ENCODE results near the gene GRAMD1C.
"Not testable (repeated sequence)": the region's sequence is repeated elsewhere in the genome, so short reads cannot be mapped to it uniquely, and the experiment has no call there.

The GRAMD1C gene

DNA sequence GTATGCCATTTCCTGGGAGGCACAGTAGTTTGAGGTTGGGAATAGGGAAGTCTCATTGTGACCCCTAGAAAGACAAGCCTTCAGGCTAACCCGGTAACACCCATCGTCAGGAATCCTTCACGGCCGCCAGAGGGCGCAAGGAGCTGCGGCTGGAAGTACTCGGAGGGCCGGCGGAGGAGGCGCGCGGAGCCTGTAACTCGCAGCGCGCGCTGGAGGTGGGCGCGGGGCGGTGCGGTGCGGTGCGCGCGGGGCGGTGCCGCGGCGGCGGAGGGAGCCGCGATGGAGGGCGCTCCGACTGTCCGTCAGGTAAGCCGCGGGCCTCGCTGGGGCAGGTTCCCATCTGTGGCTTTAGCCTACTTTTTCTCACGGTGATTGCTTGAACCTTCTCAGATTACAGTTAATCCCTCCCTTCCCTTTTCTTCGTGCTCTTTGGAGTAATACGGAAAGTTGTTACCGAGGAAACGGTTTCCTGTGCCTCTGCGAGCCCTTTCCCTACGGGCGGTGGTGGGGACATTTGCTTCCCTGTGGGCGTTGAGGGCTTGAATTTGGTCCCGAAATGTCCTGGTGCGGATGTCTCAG, at the start of gene GRAMD1C:
Gene GRAMD1C, plus strand, starts transcription at position 158 of the 579 bp plus-strand sequence. Its CDS starts 122 bp downstream, at position 280.
- DNase-seq (ENCODE audit: low read depth, low spot score), result peak; percentile 67

DNA sequence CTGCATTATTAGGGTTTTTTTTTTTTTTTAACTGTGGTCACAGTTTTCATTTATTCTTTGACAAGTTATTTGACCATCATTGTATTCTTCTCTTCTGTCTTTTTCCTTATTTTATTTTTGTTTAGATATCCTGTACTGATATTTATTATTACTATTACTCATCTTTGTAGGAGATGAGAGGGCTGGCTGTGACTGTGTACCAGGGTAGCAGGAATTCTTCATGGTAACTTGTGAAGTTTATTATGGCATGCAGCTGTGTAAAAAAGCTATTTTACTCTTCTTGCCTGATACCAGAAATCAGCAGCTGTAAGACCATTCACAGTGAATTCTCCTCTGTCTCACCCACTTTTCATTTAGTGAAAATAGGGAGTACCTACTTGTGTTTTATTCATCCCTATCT, 47.2 kb upstream of the GRAMD1C start:
- DNase-seq (ENCODE audit: low read depth, low spot score), result no peak

DNA sequence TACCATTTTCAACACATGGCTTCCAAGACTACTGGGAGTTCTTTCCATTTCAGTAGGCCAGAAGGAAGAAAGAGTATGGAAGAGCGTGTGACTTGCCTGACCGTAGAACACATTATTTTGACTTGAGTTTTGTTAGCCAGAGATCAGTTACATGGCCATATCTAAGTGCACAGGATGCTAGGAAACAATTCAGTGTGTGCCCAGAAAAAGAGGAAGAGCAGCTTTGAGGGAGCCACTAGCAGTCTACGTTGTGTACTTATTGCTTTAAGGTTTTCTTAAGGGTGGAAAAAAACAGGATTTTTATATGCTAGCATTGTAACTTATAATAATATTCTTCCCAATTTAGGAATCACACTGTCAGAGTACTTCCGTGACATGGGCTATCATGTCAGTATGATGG, 44.1 kb upstream of the GRAMD1C start:
- no peak for DNase-seq (ENCODE audit: low read depth, low spot score)

DNA sequence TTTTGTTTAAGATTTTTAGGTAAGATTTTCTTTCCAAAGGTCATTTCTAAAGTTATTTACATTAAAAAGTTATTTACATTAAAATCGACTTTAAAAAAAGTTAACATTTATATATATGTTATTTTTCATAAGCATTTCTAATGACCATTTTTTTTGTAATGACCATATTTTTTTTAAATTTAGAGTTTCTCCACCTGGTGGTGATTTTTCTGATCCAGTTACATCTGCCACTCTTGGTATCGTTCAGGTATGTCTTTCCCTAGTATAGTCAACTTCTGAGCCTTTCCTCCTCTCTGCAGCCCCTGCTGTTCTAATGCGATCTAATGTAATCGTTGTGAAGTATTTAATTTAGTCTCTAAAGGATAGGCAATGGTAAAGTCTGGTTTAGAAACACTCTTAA, 42.9 kb upstream of the GRAMD1C start:
- no peak for DNase-seq (ENCODE audit: low read depth, low spot score)

DNA sequence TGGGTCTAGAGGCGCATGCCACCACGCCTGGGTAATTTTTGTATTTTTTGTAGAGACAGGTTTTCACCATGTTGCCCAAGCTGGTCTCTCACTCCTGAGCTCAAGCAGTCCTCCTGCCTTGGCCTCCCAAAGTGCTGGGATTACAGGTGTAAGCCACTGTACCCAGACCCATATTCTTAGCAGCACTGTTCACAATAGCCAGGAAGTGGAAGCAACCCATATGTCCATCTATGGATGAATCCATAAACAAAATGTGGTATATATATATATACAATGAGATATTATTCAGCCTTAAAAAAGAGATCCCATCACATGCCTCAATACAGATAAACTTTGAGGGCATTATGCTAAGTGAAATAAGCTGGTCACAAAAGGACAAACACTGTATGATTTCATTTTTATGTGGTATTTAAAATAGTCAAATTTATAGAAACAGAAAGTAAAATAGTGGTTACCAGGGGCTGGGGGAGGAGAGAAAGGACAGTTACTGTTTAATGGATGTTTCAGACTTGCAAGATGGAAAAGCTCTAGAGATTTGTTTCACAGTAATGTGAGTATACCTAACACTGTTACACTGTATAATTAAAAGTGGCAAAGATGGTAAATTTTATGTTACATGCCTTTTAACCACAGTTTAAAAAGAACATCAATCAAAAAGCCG, 35.7 kb upstream of the GRAMD1C start:
- DNase-seq (ENCODE audit: low read depth, low spot score), result no peak

DNA sequence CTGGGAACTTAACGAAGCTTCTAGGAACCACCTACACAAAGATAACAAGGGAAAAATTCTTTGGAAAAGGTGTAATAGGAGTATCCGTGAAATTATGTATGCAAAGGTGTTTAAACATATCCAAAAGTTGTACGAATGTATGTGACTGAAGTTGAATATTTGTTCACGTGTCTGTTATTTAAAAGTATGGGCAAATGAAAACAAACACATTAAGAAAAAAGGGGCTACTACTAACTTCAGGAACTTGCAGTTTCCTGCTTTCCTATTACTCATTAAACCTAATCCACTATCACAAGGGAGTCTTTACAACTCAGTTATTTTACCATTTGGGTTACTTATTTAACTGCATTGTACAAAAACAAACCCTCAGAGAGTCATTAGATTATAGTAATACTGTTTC, 33.9 kb upstream of the GRAMD1C start:
- DNase-seq (ENCODE audit: low read depth, low spot score), result no peak

DNA sequence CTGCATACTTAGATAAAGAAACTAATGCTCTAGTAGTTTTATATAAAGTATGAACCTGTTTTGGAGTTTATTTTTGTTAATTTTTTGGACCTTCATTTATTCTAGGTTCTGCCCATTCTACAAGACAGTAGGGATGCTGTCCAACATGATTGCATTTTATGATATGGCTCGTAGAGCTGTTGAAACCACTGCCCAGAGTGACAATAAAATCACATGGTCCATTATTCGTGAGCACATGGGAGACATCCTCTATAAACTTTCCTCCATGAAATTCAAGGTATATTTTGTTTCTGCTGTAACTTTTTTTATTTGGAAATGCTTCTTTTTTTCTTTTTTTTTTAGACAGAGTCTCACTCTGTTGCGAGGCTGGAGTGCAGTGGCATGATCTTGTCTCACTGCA, 33.3 kb upstream of the GRAMD1C start:
- no peak for DNase-seq (ENCODE audit: low read depth, low spot score)

DNA sequence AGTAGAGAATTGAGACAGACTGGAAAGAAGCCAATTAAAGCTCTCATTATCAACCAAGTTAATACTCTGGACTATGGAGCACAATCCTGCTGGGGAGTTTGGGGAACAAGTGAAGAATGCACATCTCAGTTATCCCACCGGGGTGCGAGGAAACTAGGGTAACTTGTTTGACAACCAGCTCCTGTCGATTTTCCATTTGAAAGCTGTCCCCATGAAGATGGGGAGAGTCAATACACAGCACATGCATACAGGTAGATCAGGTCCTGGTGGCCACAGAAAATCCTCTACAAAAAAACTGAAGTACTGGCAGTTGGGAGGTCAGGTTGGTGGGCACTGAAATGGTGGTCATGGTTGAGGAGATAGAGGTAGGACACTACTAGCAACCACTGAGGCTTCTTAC, 25.7 kb upstream of the GRAMD1C start:
- no peak for DNase-seq (ENCODE audit: low read depth, low spot score)

DNA sequence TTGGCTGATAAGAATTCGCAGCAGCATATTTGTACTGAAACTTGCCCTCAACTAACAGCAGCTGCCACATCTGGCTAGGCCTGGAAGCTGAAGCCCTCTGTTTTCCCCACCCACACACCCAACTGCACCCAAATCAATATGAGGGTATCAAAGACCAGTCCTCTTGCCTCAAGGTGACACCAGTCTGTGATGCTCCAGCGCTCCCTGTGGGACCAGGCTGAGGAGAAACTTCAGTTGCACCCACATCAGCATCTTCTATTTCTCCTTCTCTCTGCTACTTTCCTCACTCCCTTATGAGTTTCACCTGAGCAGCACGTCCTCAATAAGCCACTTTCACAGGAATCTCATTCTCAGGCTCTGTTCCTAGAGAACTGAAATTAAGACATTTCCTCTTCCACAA, 18.7 kb upstream of the GRAMD1C start:
- no peak for DNase-seq (ENCODE audit: low read depth, low spot score)

DNA sequence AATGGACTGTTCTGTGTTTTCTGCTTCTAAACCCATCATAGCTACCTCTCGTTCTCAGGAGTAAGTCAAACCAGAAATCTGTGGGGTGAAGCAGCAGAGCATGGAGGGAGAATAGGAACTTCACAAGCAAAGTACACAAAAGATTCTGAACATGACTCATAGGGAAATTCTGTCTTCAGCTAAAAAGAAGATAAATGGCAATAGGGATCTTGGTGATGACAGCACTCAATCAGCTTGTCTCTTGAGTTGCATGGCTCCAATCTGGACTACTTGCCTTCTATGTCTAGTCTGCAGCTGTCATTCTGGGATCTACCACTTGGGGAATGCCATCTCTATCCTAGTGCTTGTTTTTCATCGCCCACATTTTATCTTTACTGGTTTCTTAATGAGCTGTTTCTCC, 13.5 kb upstream of the GRAMD1C start:
- DNase-seq (ENCODE audit: low read depth, low spot score), result no peak

DNA sequence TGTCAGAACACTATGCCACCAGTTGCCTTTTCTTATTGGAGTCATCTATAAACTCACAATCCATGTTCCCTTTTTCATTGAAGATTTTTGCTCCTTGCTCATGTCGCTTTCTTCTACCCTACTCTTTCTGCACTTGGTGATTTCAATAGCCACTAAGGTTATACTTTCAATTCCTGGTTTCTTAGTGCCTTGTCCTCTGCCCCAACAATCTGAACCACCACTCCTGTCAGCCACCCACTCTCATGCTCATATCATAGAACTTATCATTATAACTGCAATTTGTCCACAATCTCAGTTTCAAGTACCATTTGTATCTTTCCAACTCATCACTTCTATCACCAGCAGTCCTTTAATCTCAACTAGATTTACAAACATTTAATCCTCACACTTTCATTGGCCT, 10.0 kb upstream of the GRAMD1C start:
- no peak for DNase-seq (ENCODE audit: low read depth, low spot score)

DNA sequence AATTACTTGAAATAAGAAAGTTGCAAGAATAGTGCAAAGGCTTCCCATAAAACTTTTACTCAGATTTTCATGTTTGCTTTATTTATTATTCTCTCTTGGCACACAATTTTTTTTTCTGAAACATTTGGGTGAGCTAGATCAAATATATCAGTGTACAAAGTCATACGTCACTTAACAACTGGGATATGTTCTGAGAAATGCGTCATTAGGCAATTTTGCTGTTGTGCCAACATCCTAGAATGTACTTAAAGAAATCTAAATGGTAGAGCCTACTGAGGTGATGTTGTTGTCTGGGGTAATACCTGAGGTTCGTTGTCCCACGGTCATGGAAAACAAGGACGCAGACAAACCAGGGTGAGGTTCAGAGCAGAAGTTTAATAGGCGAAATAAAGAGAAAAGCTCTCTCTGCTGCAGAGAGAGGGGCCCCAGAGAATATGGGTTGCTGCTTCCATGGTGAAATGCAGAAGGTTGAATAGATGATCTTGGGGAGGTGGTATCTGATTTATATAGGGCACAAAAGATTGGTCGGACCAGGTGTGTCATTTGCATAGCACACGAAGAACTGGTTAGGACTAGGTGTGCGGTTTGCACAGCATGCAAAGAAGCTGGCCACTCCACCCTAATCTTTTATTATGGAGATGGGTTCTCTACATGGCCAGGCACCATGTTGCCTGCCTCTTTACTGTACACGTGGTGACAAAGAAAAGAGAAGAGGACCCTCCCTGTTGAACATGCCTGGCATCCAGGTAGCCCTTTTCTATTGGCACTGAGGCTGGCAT, 8.8 kb upstream of the GRAMD1C start:
- no peak for DNase-seq (ENCODE audit: low read depth, low spot score)

DNA sequence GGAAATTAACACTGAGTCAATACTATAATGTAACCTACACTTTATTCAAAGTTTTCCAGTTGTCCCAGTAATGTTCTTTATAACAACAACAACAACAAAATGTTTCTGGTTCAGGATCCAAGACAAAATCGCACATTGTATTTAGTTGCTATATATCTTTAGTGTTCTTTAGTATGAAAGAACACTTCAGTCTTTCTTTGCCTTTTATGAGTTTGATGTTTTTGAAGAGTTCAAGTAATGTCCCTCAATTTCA, 7.6 kb upstream of the GRAMD1C start:
- no peak for DNase-seq (ENCODE audit: low read depth, low spot score)

DNA sequence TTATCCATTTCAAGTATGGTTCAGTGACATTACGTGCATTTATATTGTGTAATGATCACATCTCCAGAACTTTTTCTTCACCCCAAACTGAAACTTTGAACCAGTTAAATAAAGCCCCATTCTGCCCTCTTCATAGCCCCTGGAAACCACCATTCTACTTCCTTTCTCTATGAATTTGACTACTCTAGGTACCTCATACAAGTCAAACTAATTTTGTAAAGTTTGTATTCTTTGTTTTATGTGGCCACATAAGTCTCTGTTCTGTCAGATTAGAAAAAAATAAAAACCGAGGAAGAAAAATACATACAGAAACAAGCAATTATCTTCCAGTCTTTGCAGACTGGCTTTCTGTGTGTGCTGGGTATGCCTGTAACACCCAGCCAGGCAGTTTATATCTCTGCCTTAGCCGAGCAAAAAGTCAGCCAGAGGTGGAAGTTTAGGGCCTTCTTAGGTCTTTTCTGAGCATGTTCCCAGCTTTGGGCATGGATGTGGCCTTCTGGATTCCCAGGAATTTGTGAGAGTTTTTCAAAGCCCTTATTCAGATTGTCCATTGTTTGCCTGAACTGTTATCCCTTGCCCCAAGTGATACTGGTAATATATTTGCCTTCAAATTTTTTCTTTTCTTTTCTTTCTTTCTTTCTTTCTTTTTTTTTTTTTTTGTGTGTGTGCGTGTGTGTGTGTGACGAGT, 6.0 kb upstream of the GRAMD1C start:
- no peak for DNase-seq (ENCODE audit: low read depth, low spot score)

DNA sequence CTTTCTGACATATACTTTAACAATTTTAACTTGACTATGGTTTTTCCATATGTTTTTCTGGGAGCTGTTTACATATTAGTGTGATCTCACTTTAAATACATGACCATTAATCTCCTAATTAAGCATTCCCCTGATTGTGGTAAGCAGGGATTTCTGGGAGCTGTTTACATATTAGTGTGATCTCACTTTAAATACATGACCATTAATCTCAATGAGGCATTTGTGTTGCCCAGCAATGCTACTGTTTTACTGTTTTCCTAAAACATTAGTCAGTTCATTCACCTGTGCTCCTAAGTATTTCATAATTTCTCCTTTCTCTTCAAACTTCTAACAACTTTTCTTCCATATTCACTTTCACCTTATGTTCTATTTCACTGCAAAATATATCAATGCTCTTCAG, 3.6 kb upstream of the GRAMD1C start:
- DNase-seq (ENCODE audit: low read depth, low spot score), result no peak

DNA sequence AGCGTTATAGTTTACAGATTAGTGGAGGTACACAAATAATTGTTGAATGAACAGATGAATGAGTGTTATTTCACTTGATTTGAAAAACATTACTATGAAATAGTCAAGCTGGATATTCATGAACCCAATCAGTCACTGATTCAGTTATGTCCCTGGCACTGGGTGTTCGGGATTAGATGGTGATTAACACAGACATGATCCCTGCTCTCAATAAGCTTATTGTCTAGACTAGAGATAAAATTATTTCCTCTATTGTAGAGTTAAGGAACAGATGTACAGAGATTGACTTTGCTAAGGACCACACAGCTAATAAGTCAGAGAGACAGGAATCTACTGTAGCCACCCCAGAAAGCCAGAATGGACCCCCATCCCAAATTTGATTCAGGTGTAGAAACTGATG, 963 bp downstream of the GRAMD1C start:
- no peak for DNase-seq (ENCODE audit: low read depth, low spot score)

DNA sequence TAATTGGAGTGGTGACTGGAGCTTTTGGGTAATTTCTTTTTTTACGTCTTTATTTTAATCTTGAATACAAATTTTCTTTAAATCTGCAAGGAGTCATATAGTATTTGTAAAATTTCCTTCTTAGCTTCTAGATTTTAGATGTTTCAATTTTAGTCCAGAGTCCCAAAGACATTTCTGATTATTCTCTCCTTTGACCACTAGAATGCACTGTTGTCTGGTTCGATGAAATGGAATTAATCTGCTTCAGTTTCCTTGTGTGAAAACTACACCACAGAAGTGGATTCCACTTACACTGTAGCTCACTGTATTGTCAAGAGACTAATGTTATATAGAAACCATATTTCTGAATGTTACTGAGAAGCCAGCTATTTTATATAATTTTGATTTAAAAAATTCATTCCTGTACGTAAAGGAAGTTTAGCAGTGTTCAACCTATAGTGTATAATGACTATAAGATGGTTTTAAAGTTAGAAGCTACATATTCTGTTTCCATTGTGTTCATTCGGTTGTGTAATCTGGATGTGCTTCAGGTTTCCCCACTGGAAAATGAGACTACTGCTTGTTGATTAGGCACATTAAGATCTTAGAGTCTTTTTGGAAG, 6.1 kb downstream of the GRAMD1C start:
- no peak for DNase-seq (ENCODE audit: low read depth, low spot score)

DNA sequence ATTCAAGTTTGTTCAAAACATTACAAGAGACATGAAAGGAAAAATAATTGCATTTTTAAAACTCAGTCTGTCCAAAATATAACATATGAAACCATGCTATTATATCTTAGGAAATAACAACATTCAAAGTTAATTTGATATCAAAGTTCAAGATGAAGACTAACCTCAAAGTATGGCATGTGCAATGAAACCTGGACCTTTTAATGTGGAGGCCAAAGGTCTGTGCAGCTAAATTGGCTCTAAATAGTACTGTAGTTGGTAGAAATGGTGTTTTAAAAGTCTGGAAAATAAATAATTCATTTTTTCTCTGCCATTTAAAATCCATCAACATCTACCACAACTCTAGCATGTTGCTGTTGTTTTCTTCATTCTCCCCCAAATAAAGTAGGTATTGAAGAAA, 8.7 kb downstream of the GRAMD1C start:
- DNase-seq (ENCODE audit: low read depth, low spot score), result no peak

DNA sequence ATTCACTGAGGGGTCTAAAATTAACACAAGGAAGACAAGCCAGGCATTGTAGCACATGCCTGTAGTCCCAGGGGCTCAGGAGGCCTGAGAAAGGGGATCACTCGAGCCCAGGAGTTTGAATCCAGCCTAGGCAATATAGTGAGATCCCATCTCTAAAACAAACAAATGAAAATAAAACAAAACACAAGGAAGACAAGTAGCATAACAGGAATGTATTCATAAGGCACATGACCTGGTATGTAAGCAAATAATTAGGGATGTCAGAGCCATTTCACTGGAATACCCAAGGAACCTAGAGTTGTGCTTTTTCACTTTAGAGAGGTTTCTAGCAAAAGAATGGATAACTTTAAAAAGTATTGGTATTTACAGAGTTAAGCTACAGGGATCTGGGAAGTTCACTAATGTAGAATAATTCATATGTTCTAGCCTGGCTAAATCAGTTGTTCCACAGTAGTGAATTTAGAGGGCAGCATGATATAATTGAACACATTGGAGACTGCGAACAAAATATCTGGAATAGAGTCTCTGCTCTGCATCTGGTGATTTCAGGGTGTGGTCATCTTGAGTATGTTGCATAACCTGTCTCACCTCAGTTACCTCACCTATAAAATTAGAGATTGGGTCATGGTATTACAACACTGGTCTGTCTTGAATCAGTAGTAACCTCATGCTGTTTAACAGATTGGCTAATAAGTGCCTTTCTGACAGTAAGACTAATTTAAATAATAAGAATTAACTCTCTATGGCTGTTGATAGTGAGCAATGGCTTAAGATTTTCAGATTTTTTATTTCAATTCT, 9.3 kb downstream of the GRAMD1C start:
- DNase-seq (ENCODE audit: low read depth, low spot score), result no peak

DNA sequence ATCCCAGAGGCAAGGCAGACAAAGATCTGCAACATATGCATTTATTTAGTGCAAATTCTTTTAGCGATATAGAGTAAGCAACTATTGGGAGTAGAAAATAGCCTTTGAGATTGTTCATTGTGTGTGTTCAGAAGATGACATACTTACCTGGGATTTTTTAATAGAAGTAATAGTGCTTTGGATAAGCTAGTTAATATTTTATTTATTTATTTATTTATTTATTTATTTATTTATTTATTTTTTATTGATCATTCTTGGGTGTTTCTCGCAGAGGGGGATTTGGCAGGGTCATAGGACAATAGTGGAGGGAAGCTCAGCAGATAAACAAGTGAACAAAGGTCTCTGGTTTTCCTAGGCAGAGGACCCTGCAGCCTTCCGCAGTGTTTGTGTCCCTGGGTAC, 10.5 kb downstream of the GRAMD1C start:
- DNase-seq (ENCODE audit: low read depth, low spot score), result not testable (repeated sequence)

DNA sequence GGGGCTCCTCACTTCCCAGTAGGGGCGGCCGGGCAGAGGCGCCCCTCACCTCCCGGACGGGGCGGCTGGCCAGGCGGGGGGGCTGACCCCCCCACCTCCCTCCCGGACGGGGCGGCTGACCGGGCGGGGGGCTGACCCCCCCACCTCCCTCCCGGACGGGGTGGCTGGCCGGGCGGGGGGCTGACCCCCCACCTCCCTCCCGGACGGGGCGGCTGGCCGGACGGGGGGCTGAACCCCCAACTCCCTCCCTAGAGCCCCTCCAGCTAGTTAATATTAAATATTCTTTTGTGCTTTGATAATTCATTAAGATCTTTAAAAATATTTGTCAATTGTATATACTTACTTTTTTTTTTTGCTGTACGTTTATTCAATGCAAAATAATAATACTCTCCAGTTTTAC, 11.3 kb downstream of the GRAMD1C start:
- DNase-seq (ENCODE audit: low read depth, low spot score), result not testable (repeated sequence)

DNA sequence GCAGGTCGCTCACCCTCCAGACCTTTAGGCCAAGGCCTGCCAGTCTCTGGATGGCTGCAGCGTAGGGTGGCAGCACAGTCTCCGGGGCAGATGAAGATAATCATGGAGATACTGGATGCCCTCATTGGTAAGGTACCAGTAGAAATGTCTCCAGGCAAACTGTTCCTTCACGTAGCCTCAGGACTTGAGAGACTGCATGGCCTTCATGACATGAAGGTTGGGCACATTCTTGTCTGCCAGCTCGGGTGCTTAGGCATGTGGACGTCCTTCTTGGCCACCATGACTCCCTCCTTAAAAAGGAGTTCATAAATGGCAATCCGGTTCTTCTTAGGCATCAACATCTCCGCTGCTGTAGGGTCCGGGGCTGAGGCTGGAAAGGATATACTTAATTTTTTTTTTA, 11.8 kb downstream of the GRAMD1C start:
- DNase-seq (ENCODE audit: low read depth, low spot score), result not testable (repeated sequence)
